IMR-90 (cell line): Measurements from ENCODE around the gene RPS6KA2. TPM values are rescaled to one million over a fixed set of nuclear protein-coding genes. Genes with fewer than 3 reads are reported as not detected.

Experiments
- ATAC-seq: fragments of 200-7000 bp; cut with Tn5 transposase; 2 replicates; pipeline ENCODE4 v1.9.1; 2020; ENCODE audit warnings: low read depth, mild to moderate bottlenecking, moderate library complexity
- BruUV-seq: library from RNA; stranded (reverse); fragments of 400-500 nt; replicated peaks from 2 replicates; lab custom pipeline; 2021; lab: Mats Ljungman, UMichigan
- CTCF ChIA-PET: fragments of 300-600 bp; formaldehyde crosslinking; extraction: SDS; loops from one replicate; lab custom pipeline; 2021; ENCODE audit warnings: antibody characterized with exemption; lab: Yijun Ruan, JAX
- POLR2A ChIA-PET: fragments of 300-600 bp; sonication (Branson Sonifier 250); formaldehyde crosslinking; loops from one replicate; lab custom pipeline; 2022; ENCODE audit warnings: antibody characterized with exemption; ENCODE audit not compliant: unreplicated experiment; lab: Charles Lee
- DNase-seq: peaks from one replicate; pipeline ENCODE4 v3.0.0; 2013
- H2AFZ ChIP-seq: replicated peaks from 2 replicates; pipeline ENCODE3; 2013; ENCODE audit warnings: low read length, mild to moderate bottlenecking; ENCODE audit not compliant: poor library complexity
- H2AK5ac ChIP-seq: 2 replicates; pipeline ENCODE4 v1.6.1; 2013; ENCODE audit warnings: low read depth, low read length, inconsistent platforms
- H2AK9ac ChIP-seq: replicated peaks from 2 replicates; pipeline ENCODE3; 2013; ENCODE audit warnings: mild to moderate bottlenecking, low read depth, low read length, moderate library complexity; ENCODE audit not compliant: poor library complexity
- H2BK120ac ChIP-seq: 2 replicates; pipeline ENCODE4 v1.6.1; 2013; ENCODE audit warnings: low read depth, low read length, inconsistent platforms
- H2BK15ac ChIP-seq: 3 replicates; pipeline ENCODE4 v1.6.1; 2013; ENCODE audit warnings: low read depth, low read length, inconsistent platforms
- H2BK20ac ChIP-seq: 2 replicates; pipeline ENCODE4 v1.6.1; 2013; ENCODE audit warnings: low read depth, mild to moderate bottlenecking, inconsistent platforms, low read length, moderate library complexity
- H2BK5ac ChIP-seq: 2 replicates; pipeline ENCODE4 v1.6.1; 2013; ENCODE audit warnings: mild to moderate bottlenecking, low read depth, low read length, inconsistent platforms; ENCODE audit not compliant: poor library complexity, severe bottlenecking
- H3K14ac ChIP-seq: replicated peaks from 2 replicates; pipeline ENCODE4 v1.6.1; 2013; ENCODE audit warnings: low read depth, low read length, inconsistent platforms
- H3K18ac ChIP-seq: 2 replicates; pipeline ENCODE4 v1.6.1; 2013; ENCODE audit warnings: low read depth, low read length, control low read depth
- H3K23ac ChIP-seq: 2 replicates; pipeline ENCODE4 v1.6.1; 2013; ENCODE audit warnings: low read depth, low read length, inconsistent platforms
- H3K27ac ChIP-seq: 2 replicates; pipeline ENCODE4 v1.5.1; 2013; ENCODE audit warnings: mild to moderate bottlenecking, control low read depth, low read length; ENCODE audit not compliant: insufficient read depth
- H3K27me3 ChIP-seq: 2 replicates; pipeline ENCODE4 v1.6.1; 2013; ENCODE audit warnings: low read length; ENCODE audit not compliant: control insufficient read depth, insufficient read depth
- H3K36me3 ChIP-seq: 2 replicates; pipeline ENCODE4 v1.6.1; 2013; ENCODE audit warnings: low read length, mixed read lengths; ENCODE audit not compliant: control insufficient read depth, insufficient read depth
- H3K4ac ChIP-seq: 2 replicates; pipeline ENCODE4 v1.6.1; 2013; ENCODE audit warnings: low read depth, low read length, inconsistent platforms
- H3K4me1 ChIP-seq: 2 replicates; pipeline ENCODE4 v1.6.1; 2013; ENCODE audit warnings: low read length, mixed read lengths; ENCODE audit not compliant: control insufficient read depth, insufficient read depth
- H3K4me2 ChIP-seq: 2 replicates; pipeline ENCODE4 v1.6.1; 2013; ENCODE audit warnings: low read depth, mild to moderate bottlenecking, control low read depth, low read length, moderate library complexity
- H3K4me3 ChIP-seq: 2 replicates; pipeline ENCODE4 v1.5.1; 2013; ENCODE audit warnings: low read depth, mild to moderate bottlenecking, control low read depth, low read length, moderate library complexity; ENCODE audit not compliant: insufficient read depth
- H3K56ac ChIP-seq: 2 replicates; pipeline ENCODE4 v1.6.1; 2013; ENCODE audit warnings: low read length, inconsistent platforms; ENCODE audit not compliant: insufficient read depth; ENCODE audit errors: extremely low read depth
- H3K79me1 ChIP-seq, 2 experiments: 2 replicates each; pipeline ENCODE4 v1.6.1; 2013; ENCODE audit warnings: low read length in 2 of 2, inconsistent platforms in 1 of 2, low read depth in 1 of 2
- H3K9ac ChIP-seq: 2 replicates; pipeline ENCODE4 v1.6.1; 2013; ENCODE audit warnings: low read depth, low read length, control low read depth
- H3K9me1 ChIP-seq: 2 replicates; pipeline ENCODE4 v1.6.1; 2013; ENCODE audit warnings: low read length, inconsistent platforms; ENCODE audit not compliant: insufficient read depth
- H3K9me3 ChIP-seq: 2 replicates; pipeline ENCODE4 v1.6.1; 2013; ENCODE audit warnings: low read length; ENCODE audit not compliant: control insufficient read depth, insufficient read depth
- H4K20me1 ChIP-seq: 2 replicates; pipeline ENCODE4 v1.6.1; 2013; ENCODE audit warnings: low read length, inconsistent platforms; ENCODE audit not compliant: insufficient read depth
- H4K5ac ChIP-seq: 2 replicates; pipeline ENCODE4 v1.6.1; 2013; ENCODE audit warnings: mild to moderate bottlenecking, low read depth, low read length, control low read depth
- H4K8ac ChIP-seq, 2 experiments: 2 replicates each; pipeline ENCODE4 v1.6.1; 2013; ENCODE audit warnings: low read depth in 2 of 2, low read length in 2 of 2, control low read depth in 1 of 2, inconsistent platforms in 1 of 2
- H4K91ac ChIP-seq: 2 replicates; pipeline ENCODE4 v1.6.1; 2013; ENCODE audit warnings: low read depth, low read length, inconsistent platforms; ENCODE audit not compliant: insufficient read depth
- BHLHE40 ChIP-seq: fragments of 150-350 bp; IDR thresholded peaks from 2 replicates; pipeline ENCODE4 v1.6.1; 2016; ENCODE audit warnings: mild to moderate bottlenecking, low read depth, low read length
- CEBPB ChIP-seq: IDR thresholded peaks from 2 replicates; pipeline ENCODE4 v1.6.1; 2012; ENCODE audit warnings: low read depth, low read length, improper control_type of control experiment
- CHD1 ChIP-seq: IDR thresholded peaks from 2 replicates; pipeline ENCODE4 v1.6.1; 2012; ENCODE audit warnings: low read depth, low read length, improper control_type of control experiment
- FOS ChIP-seq: fragments of 150-350 bp; IDR thresholded peaks from 2 replicates; pipeline ENCODE4 v1.6.1; 2016; ENCODE audit warnings: low read depth, low read length
- MAFK ChIP-seq: IDR thresholded peaks from 2 replicates; pipeline ENCODE4 v1.6.1; 2012; ENCODE audit warnings: low read depth, low read length, improper control_type of control experiment
- MAZ ChIP-seq: IDR thresholded peaks from 2 replicates; pipeline ENCODE4 v1.6.1; 2012; ENCODE audit warnings: low read depth, mild to moderate bottlenecking, low read length, improper control_type of control experiment, moderate library complexity, borderline replicate concordance
- MXI1 ChIP-seq: IDR thresholded peaks from 2 replicates; pipeline ENCODE4 v1.6.1; 2012; ENCODE audit warnings: low read depth, mild to moderate bottlenecking, low read length, moderate library complexity, borderline replicate concordance
- NFE2L2 ChIP-seq: fragments of 150-350 bp; IDR thresholded peaks from 2 replicates; pipeline ENCODE4 v1.6.1; 2016; ENCODE audit warnings: low read depth, mild to moderate bottlenecking, low read length
- POLR2A ChIP-seq: IDR thresholded peaks from 2 replicates; pipeline ENCODE4 v1.6.1; 2012; ENCODE audit warnings: mild to moderate bottlenecking, low read depth, low read length
- RAD21 ChIP-seq: IDR thresholded peaks from 2 replicates; pipeline ENCODE4 v1.6.1; 2012; ENCODE audit warnings: low read length, improper control_type of control experiment
- RCOR1 ChIP-seq: IDR thresholded peaks from 2 replicates; pipeline ENCODE4 v1.6.1; 2012; ENCODE audit warnings: mild to moderate bottlenecking, low read length, improper control_type of control experiment; ENCODE audit not compliant: insufficient replicate concordance
- RFX5 ChIP-seq: IDR thresholded peaks from 2 replicates; pipeline ENCODE4 v1.8.0; 2012; ENCODE audit warnings: low read depth, mild to moderate bottlenecking, low read length, moderate library complexity
- SMC3 ChIP-seq: fragments of 150-350 bp; IDR thresholded peaks from 2 replicates; pipeline ENCODE4 v1.6.1; 2016; ENCODE audit warnings: low read depth, mild to moderate bottlenecking, antibody characterized with exemption, low read length, moderate library complexity
- WGBS, 2 experiments: methylation state at CpG; one replicate each; pipeline versions ENCODE4 v1.1.5 to v1.1.7; 2013; ENCODE audit warnings: missing lambda C conversion rate in 2 of 2; ENCODE audit not compliant: insufficient read length in 1 of 2; ENCODE audit errors: extremely low coverage in 2 of 2; 5-methylcytosine and 5-hydroxymethylcytosine counted together
- dilution Hi-C: fragments of 300-500 bp; cut with HindIII; formaldehyde crosslinking; loops from one replicate; pipeline ENCODE4 v1.14.3; 2018; ENCODE audit warnings: low sequenced_read_pairs; ENCODE audit not compliant: unreplicated experiment
- in situ Hi-C: fragments of 300-500 bp; cut with MboI; formaldehyde crosslinking; loops from 3 replicates; pipeline ENCODE4 v1.14.3; 2019; ENCODE audit warnings: low sequenced_read_pairs, inconsistent platforms, mixed read lengths
- intact Hi-C: fragments of 100-400 bp; cut with micrococcal nuclease; formaldehyde crosslinking; loops from 2 replicates; pipeline ENCODE4 v1.10.0; 2022
- polyA plus RNA-seq, 3 experiments: library from polyadenylated mRNA; depleted of rRNA; stranded (reverse); fragments of >200 nt; gene quantifications; 2 replicates each; pipeline ENCODE4 v1.2.3, GENCODE V29; 2012; ENCODE audit warnings: low replicate concordance in 1 of 3
- total RNA-seq: library from RNA; depleted of rRNA; stranded (reverse); fragments of >200 nt; gene quantifications from 2 replicates; pipeline ENCODE4 v1.2.3, GENCODE V29; 2012
- TF ChIP-seq, protein P1 (sequence below): fragments of 150-350 bp; IDR thresholded peaks from 2 replicates; pipeline ENCODE4 v1.6.1; 2016; ENCODE audit warnings: low read depth, mild to moderate bottlenecking, low read length, moderate library complexity, borderline replicate concordance
- TF ChIP-seq, protein P2 (sequence below): fragments of 150-350 bp; IDR thresholded peaks from 2 replicates; pipeline ENCODE4 v1.6.1; 2017; ENCODE audit warnings: mild to moderate bottlenecking, antibody characterized with exemption, low read length, low read depth
- TF ChIP-seq, protein P3 (sequence below): conservative IDR thresholded peaks from 2 replicates; pipeline ENCODE4 v1.5.1; 2012; ENCODE audit warnings: mild to moderate bottlenecking, low read depth, low read length, improper control_type of control experiment

RPS6KA2 gene
- total and polyA plus RNA-seq, 2 of the 4 experiments (the other 2 are of a cell fraction): 26.9 to 31.3 TPM

DNA sequence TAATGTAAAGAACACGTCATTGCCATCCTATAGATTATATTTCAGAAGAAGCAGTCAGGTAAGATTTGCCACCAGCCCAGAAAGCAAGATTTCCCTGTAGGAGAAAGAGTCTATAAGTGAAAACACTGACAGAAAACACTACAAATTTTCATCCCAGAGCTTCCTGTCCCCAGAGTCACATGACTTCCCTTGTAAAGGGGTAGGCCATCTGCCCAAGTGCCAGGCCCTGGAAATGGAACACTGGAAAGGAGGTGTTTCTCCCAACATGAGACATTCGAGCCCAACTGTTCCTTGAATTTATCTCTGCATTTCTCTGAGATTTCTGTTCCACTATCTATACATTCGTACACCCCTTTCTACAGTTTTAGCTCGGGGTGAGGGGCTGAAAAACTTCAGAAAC is 87.5 kb downstream of the RPS6KA2 start:
- Histone ChIP-seq H3K9me1 (peaks cover 16% of the 10 kb centered on the region; the same call in 1 of the 2 replicates), H2BK5ac (no peak overlapping the region), H3K79me1 (peaks cover 13 to 25% of the 10 kb centered on the region in 2 experiments; a peak in 3 of 4 replicates), H2AFZ (no peak overlapping the region), H3K23ac (no peak overlapping the region), H2BK120ac (no peak overlapping the region), H4K5ac (no peak overlapping the region), H3K18ac (no peak overlapping the region), H2BK15ac (no peak overlapping the region), H3K36me3 (peaks cover 32% of the 10 kb centered on the region), H3K14ac (no peak overlapping the region), H3K56ac (no peak overlapping the region), H3K9me3 (no peaks in the 10 kb centered on the region), H3K27me3 (no peaks in the 10 kb centered on the region), H4K91ac (no peak overlapping the region), H2BK20ac (no peak overlapping the region), H4K20me1 (peaks cover 17% of the 10 kb centered on the region; the same call in 1 of the 2 replicates), H4K8ac (no peak overlapping the region), H3K4me3 (no peak overlapping the region), H2AK5ac (no peak overlapping the region), H3K4me2 (no peak overlapping the region), H3K4me1 (peaks cover 5% of the 10 kb centered on the region; the same call in 1 of the 2 replicates), H3K9ac (no peak overlapping the region), H3K27ac (no peak overlapping the region), H3K4ac (no peak overlapping the region), H2AK9ac (no peak overlapping the region)
- no TSS peak for BruUV-seq
- in situ Hi-C loops (no loop called here), intact Hi-C loops (no loop called here), dilution Hi-C loops (no loop called here)
- no peak for TF ChIP-seq MAFK
- TF ChIP-seq, protein P1, sequence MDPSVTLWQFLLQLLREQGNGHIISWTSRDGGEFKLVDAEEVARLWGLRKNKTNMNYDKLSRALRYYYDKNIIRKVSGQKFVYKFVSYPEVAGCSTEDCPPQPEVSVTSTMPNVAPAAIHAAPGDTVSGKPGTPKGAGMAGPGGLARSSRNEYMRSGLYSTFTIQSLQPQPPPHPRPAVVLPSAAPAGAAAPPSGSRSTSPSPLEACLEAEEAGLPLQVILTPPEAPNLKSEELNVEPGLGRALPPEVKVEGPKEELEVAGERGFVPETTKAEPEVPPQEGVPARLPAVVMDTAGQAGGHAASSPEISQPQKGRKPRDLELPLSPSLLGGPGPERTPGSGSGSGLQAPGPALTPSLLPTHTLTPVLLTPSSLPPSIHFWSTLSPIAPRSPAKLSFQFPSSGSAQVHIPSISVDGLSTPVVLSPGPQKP: no peak
- TF ChIP-seq FOS: no peak
- TF ChIP-seq RFX5: no peak
- no peak for TF ChIP-seq RAD21
- no peak for TF ChIP-seq CHD1
- no peak for TF ChIP-seq BHLHE40
- no peak for TF ChIP-seq MXI1
- TF ChIP-seq RCOR1: no peak
- TF ChIP-seq, protein P2, sequence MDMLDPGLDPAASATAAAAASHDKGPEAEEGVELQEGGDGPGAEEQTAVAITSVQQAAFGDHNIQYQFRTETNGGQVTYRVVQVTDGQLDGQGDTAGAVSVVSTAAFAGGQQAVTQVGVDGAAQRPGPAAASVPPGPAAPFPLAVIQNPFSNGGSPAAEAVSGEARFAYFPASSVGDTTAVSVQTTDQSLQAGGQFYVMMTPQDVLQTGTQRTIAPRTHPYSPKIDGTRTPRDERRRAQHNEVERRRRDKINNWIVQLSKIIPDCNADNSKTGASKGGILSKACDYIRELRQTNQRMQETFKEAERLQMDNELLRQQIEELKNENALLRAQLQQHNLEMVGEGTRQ: no peak
- TF ChIP-seq NFE2L2: no peak
- TF ChIP-seq POLR2A: no peak
- no peak for TF ChIP-seq MAZ
- no peak for TF ChIP-seq SMC3
- TF ChIP-seq, protein P3, sequence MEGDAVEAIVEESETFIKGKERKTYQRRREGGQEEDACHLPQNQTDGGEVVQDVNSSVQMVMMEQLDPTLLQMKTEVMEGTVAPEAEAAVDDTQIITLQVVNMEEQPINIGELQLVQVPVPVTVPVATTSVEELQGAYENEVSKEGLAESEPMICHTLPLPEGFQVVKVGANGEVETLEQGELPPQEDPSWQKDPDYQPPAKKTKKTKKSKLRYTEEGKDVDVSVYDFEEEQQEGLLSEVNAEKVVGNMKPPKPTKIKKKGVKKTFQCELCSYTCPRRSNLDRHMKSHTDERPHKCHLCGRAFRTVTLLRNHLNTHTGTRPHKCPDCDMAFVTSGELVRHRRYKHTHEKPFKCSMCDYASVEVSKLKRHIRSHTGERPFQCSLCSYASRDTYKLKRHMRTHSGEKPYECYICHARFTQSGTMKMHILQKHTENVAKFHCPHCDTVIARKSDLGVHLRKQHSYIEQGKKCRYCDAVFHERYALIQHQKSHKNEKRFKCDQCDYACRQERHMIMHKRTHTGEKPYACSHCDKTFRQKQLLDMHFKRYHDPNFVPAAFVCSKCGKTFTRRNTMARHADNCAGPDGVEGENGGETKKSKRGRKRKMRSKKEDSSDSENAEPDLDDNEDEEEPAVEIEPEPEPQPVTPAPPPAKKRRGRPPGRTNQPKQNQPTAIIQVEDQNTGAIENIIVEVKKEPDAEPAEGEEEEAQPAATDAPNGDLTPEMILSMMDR: no peak
- no peak for TF ChIP-seq CEBPB
- no CpG with 5 or more reads among the region's 4 CpGs for whole genome bisulfite sequencing, 2 experiments
- DNase-seq (no peak), ATAC-seq (no peak)
- ChIA-PET POLR2A (no interaction called here), CTCF (no interaction called here)
